HG03045 (cell line): Measurements from ENCODE around the gene SASH1.
A peak's percentile ranks its signal among the peaks of the same experiment; 100 is the strongest.

ENCODE experiments used
- ATAC-seq: cut with Tn5 transposase; IDR thresholded peaks from one replicate; pipeline ENCODE4 v1.9.1; 2021; ENCODE audit warnings: mild to moderate bottlenecking, moderate library complexity; ENCODE audit not compliant: unreplicated experiment

The SASH1 gene

DNA sequence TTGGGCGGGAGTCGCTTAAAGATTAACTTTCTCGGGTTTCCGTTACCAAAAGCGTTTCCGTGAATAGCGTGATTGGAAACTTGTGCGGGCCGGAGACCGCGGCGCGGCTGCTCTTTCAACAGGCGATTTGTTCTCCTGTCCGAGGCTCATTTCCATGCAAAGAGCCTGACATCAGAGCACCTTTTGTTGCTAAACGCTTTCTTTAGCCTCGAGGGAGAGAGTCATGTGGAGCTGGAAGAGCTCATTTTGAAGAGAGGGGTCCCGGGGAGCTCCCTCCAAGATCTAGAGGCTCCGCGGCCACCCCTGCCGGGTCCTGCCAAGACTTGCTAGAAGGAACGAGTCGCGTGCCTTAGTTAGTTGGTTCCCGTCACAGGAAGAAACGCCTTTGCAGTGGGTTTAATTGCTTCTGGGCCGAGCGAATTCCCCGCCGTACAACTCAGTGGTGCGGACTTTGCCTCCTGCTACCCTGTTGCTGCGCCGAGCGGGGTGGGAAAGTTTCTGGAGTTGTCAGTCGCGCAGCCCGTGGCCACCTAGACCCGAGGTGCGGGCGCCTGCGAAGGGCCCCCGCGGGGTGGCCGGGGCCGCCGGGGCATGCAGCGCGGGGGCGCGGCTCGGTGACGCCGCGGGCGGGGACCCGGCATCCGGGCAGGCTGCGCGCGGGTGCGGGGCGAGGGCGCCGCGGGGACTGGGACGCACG lies at the start of gene SASH1:
Gene SASH1 (plus strand): TSS at position 489 of the 697 bp plus-strand sequence. CDS start 230 bp downstream, outside the sequence.
- ATAC-seq: peak; percentile 78

DNA sequence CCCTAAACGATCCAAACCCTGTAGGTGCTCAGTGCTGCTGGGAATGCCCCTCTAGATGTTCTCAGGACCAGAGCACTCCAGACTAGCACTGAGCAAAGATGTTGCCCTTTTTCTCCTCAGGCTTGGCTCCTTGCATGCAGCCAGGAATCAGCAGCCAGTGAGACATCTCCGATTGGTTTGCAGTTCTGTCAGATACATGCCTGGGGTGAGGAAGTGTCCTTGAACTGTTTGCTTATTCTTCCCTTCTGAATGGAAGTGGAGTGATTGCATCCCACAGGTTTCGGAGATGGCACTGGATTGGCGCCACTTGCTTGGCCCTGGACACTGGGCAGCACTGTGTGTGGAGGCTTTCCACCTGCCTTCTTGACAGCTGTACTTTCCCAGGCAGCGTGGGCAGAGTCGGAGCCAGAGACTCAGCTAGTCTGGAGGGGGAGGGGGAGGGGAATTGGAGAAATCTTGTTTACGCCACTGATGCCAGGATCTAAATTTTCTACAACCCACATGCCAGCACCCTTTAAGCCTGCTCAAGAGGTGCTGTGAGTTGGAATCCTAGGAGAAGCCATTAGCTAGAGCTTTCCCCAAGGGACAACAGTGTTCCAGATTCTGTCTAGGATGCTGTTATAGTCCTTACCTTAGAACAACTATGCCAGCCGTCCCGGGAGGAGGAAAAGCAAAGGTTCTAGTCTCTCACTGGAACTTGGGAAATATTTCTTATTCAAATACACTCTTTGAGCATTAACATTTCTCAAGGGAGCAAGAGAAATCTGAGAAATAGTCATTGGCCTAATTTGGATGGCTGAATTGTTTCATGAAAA lies 49.2 kb upstream of the SASH1 start:
- ATAC-seq: no peak

DNA sequence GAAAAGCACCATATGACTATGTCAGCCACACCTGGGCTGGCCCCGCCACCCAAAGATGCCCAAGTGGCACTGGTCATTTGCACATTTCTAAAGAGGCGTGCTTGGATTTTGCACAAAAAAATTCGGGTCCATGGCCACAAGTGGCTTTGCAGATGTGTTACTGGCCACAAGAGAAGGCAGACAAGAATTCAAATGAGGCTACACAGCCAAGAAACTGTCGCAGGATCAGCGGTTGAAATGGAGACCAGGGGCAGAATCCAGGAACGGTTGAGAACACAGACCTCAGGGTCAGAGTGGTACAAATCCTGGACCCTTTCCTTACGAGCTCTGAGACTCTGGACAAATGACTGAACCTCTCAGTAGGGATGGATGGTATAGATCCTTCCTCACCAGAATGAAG lies 48.6 kb upstream of the SASH1 start:
- ATAC-seq: no peak

DNA sequence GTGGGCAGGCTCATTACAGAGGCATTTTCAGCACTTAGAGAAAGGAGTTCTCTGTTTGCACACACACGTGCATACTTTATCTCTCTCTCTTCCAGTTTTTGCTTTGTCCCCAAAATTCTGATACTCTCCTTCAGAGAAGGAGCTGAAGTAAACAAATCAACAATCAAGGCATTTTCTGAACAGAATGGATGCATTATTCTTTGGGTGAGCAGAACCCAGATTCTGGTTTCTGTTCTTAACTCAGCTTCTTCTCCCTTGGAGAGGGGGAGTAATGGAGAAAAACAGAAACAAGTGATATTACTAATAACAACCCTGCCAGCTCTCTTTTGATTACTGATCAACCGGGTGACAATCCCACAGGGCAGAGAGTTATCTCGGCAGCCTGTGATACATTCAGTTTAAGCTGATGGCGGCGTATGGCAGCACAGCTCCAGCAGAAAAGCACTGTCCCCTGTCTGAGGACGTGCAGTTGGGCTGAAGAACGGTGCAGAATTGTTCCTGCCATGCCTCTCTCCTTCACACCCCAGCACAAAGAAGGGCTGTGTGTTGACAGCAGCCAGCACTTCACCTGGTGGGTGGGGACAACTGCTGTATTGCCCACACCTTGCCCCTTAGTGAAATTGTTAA lies 47.3 kb upstream of the SASH1 start:
- ATAC-seq: no peak

DNA sequence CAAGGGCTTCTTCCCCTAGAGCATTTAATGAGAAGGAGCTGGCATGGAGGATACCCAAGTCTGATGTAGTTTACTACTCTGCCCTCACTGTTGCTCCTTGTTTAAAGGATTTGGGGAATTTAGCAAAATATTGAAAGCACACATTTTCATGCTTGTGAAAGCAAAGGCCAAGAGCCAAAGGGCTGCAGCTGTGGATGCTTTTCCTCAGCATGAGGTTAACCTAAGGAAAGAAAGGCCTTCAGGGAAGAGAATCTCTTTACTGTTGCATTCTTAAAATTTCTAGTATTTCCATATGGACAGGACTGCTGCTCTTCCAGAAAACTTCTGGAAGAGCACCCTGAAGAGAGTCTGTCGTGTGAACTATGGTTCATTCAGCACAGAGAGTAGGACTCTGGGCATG lies 45.9 kb upstream of the SASH1 start:
- ATAC-seq: no peak

DNA sequence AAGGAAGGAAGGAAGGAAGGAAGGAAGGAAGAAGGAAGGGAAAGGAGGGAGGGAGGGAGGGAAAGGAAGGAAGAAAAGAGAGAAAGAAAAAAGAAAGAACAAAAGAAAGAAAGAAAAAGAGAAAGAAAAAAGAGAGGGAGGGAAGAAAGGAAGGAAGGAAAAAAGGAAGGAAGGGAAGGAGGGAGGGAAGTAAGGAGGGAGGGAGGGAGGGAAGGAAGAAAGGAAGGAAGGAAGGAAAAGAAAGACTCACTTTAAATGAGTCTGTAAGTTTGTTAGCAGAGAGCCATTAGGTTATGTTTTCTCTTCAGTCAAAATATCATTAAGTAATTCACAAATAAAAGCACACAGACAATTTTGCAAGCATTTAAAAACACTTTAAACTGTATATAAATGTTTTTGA lies 44.0 kb upstream of the SASH1 start:
- ATAC-seq: no peak

DNA sequence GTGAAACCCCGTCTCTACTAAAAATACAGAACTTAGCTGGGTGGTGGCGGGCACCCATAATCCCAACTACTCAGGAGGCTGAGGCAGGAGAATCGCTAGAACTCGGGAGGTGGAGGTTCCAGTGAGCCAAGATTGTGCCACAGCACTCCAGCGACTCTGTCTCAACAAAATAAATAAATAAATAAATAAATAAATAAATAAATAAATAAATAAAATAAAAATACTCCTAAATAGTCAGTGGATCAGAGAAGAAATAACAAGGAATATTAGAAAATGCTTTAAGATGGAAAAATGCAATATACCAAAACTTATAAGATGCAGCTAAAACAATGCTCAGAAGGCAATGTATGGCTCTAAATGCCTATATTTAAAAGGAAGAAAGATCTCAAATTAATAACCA lies 39.0 kb upstream of the SASH1 start:
- no peak for ATAC-seq

DNA sequence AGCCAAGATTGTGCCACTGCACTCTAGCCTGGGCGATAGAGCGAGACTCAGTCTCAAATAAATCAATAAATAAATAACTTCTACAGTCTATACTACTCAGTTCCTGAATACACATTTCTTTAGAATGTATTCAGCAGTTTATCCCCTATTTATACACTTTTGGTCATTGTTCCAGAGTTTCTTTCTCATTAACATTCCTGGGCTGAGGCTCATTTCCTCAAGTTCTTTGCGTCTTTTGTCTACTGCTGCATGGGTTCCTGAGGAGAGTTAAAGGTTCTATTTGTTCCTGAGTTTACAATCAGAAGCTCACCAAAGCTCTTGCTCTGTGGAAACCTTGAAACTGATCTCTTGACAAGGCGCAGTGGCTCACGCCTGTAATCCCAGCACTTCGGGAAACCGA lies 37.7 kb upstream of the SASH1 start:
- no peak for ATAC-seq

DNA sequence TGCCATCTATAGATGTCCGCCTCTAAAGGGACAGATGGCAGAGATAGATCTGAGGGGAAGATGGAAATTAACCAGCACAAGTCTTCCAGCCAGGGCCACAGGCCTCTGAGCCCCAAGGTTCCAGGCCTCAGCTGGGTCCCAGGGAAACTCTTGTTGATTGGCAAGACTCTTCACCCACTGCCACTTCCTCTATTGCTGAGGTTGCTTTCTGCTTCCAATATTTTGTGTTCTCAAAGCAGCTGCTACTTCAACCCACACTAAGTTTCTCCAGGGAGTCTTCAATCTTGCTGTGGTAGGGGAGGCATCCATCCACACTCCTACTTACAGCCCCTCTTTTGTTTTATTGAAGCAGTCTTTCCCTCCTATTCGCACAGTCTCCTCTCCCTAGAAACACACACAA lies 36.4 kb upstream of the SASH1 start:
- no peak for ATAC-seq

DNA sequence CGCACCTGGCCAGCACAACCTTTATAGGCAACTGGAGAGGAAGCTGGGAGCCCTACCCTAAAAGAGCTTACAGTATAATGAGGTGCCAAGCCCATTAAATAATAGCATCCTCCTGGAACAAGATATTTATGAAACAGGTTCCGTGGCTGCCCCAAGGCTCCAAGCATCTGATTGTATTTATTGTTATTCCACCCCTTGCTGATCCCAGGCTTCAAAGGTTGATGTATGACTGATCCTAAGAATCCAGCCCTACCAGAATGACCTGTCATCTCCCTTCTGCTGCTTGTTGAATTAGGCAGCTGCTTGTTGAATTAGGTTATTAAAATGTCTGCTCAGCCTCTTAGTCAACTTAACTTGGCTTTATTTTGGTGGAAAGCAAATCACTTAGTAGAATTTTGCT lies 35.2 kb upstream of the SASH1 start:
- ATAC-seq: no peak

DNA sequence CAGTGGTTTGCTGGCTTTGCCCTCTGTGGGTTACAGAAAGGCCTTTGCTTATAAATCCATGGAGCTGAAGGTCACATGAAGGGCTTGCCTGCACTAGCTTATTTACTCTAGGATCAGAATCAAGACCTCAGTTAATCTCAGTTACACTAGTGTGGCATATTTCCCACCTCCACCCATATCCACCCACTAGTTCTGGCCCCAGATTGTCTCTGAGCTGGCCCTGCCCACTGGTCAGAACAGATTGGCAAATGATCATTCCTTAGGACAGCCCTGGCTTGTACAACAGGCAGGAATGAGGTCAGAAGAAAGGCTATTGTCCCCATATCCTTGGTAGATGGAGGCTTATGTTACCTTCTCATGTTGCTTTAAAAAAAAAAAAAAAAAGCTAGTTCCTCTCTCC lies 33.3 kb upstream of the SASH1 start:
- no peak for ATAC-seq

DNA sequence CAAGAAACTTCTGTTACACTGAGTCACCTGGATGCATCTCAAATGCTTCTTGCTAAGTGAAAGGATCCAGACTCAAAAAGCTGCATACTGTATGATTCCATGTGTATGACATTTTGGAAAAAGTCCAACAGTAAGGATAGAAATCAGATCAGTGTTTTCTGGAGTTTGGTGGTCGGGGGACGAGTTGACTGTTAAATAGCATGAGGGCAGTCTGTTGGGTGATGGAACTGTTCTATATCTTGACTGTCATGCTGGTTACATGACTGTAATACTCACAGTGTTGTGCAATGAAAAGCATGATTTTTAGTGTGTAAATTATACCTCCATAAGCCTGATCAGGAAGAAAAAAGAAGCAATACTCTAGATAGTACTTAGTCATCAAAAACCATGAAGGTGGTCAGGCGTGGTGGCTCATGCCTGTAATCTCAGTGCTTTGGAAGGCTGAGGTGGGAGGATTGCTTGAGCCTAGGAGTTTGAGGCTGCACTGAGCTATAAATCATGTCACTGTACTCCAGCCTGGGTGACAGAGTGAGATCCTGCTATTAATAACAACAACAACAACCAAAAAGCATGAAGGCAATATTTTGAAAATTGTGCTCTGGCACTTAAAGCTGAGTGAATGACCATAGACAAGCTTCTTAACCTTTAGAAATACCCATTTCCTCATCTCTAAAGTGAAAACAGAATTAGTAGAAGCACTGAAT lies 30.5 kb upstream of the SASH1 start:
- no peak for ATAC-seq

DNA sequence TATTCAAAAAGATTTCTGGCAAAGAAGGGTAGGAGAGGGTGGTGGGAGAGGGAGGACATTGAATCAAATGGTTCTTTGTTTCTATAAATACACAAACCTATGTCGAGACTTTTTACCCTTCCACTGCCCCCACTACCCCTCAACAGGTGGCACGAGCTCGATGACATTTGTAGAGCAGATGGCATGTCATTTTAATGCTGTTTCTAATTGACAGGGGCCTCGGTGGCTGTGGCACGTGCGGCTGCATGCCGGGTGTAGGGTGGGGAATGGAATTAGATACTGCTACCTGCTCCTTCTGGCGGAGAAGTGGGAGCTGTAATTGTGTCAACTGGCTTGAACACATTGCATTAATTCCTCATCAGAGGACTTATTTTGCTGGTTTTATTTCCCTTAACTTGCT lies 29.1 kb upstream of the SASH1 start:
- ATAC-seq: no peak

DNA sequence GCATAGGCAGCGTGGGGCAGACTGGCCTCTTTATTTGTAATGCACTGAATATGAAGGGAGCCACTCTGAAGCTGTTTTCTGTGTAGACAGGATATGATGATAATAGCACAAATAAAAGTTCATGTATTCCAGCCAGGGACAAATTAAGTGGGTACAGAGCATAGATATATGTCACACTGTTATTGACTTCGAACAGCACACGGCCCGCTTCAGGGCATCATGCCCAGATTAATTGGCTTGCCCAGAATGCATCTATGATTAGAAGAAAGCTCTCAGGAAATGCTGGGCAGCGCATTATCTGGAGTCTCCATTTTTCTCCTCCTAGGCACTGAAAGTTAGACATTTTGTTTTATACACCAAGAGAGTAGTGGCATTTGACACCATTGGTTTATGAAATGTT lies 26.3 kb upstream of the SASH1 start:
- ATAC-seq: no peak

DNA sequence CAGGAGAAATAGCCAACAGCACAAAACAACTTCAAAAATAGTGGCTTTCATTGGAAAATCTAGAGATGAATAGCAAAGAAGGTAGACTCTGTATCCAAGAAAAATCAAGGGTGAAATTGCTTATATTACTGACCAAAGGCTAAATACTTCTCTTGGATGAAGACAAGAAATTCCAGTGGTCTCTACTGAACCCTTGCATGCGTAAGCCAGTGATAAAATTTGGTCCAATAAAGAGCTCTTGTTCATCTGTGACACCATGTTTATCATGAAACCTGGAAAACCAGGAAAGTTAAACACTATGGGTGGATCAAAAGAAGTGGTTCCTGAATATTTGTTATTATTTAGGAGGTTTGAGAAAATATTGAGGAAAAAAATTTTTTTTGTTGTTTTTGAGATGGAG lies 25.6 kb upstream of the SASH1 start:
- no peak for ATAC-seq

DNA sequence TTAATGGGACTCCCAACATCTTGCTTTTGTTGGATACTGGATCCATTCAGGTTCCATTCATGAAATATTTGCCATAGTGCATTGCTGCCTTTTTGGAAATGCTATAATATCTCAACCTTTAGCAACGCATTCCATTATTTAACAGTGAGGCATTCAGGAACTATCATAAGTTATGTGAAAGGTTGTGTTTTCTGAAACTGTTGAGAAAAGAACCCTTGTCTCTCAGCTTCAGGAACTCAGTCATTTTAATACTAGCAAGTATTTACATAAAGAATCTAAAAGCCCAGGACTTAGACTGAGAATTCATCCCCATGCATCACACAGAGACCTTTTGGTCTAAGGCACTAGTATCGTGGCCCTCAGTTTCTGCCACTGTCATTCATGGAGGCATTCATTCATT lies 24.9 kb upstream of the SASH1 start:
- ATAC-seq: no peak

DNA sequence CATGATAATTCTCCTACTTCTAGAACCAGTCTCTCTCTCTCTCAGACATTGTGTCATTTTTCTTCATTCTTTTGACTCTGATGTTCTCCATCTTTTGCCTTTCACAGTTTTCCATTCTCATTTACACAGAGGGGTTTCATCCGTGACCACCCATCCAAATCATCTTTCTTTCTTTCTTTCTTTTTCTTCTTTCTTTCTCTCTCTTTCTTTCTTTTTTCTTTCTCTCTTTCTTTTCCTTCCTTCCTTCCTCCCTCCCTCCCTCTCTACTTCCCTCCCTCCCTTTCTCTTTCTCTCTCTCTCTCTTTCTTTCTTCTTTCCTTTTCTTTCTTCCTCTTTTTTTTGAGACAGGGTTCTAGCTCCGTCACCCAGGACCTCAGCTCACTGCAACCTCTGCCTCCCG lies 19.9 kb upstream of the SASH1 start:
- ATAC-seq: no peak

DNA sequence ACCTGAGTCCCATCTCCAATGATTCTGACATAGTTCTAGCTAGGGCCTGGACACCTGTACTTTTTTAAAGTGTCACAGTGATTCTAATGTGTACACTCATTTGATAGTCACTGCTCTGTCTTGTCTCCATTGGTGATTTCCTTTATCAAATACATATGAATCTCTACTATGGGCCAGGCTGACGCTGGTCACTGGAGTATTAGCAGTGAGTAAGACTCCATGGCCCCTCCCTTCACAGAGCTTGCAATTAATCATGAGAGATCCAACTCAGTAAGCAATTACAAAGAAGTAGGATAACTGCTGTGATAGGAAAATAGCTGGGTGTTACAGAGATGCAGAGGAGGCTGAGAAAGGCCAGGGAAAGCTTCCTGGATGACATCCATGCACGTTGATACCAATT lies 19.3 kb upstream of the SASH1 start:
- no peak for ATAC-seq

DNA sequence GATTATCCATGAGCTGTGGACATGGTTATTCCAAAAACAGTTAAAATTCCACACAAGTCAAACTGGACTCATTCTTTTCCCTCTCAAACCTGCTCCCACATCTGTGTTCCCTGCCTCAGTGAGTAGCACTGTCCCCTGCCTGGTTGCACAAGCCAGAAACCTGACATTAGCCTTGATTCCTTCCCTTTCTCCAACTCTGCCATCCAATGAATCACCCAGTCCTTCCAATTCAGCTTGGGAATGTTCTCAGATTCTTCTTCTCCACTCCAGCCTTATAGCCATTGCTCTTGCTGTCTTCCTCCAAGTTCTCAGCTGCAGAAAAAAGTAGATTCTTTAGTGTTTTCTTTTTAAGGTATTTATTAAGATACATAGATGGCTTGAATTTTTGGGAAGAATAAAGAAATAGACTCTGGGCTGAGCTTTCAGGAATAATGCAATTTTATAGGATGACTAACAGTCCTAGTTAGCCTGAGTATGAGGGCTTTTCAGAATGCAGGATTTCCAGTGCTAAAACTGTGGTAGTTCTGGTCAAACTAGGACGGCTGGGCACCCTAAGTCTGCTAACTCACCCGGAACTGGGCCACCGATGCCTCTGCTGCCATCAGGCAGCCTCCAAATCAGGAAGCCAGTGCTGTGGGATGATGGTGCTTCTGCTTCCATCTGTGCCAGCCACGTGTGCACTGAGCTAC lies 18.2 kb upstream of the SASH1 start:
- ATAC-seq: no peak

DNA sequence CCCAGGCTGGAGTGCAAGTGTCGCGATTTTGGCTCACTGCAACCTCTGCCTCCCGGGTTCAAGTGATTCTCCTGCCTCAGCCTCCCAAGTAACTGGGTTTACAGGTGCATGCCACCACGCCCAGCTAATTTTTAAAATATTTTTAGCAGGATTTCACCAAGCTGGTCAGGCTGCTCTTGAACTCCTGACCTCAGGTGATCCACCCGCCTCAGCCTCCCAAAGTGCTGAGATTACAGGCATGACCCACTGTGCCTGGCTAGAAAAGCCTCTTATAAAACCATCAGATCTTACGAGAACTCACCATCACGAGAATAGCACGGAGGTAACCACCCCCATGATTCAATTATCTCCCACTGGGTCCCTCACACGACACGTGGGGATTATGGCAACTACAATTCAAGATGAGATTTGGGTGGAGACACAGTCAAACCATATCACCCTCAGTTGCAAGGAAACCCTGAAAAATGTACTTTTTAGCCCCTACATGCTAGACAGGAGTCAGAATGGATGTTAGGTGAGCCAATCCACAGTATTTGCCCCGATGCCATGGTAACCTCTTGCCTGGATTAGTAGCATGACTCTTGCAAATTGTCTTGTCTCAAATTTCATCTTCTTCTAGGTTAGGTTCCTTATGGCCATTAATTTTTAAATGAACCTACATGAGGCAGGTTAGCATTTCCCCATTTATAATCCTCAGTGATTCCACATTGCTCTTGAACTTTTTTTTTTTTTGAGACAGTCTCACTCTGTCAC lies 17.1 kb upstream of the SASH1 start:
- ATAC-seq: no peak
